Astrocyte of the spinal cord (primary cell): ENCODE results near the gene HSPG2.

Experiments
- DNase-seq: peaks from one replicate; pipeline ENCODE4 v3.0.0; 2011; ENCODE audit warnings: low read depth, low spot score
- H3K4me3 ChIP-seq: 2 replicates; pipeline ENCODE4 v1.5.1; 2011; ENCODE audit warnings: low read depth, mild to moderate bottlenecking, low read length, moderate library complexity
- CTCF ChIP-seq: IDR thresholded peaks from 2 replicates; pipeline ENCODE4 v1.5.1; 2012; ENCODE audit warnings: low read depth, mild to moderate bottlenecking, low read length, inconsistent platforms
- in situ Hi-C: cut with HindIII; loops from 2 replicates; pipeline ENCODE4 v1.10.0; 2017; ENCODE audit warnings: low sequenced_read_pairs

HSPG2 gene

DNA sequence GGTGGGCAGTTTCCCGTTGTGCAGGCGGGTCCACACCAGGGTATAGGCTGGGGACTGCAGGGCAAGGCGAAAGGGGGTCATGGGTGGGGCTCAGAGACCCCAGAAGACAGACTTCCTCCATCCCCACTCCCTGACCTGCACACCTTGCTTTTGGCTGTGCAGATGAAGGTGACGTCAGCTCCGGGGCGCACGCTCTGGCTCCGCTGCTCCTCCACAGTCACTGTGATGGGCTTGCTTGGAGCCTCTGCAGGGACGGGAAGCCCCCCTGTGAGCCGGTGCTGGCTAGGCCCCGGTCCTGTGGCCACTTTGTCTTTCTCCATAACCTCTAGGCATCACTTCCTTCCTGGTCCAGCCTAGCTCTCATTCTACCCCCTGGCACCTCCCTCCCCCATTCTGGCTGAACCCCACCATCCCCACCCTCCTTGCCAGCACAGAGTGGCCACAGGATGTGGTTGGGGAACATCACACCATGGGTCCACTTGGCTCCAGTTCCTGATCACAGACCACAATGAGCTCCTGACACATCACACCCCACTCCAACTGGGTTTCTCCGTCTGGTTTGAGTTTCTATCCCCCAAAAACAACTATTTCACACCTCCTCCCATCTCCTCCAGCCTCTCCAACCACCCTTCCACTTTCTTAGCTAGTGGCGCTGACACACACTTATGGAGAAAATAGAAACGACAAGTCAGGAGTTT lies 79.8 kb downstream of the HSPG2 start:
- no peak for TF ChIP-seq CTCF
- peak; percentile 53 for DNase-seq
- in situ Hi-C loops = no loop called here
- no peak overlapping the region for H3K4me3 ChIP-seq

GRCh38 chr1:21855257-21856096 lies 81.6 kb downstream of the HSPG2 start:
- in situ Hi-C loops = no loop called here

DNA sequence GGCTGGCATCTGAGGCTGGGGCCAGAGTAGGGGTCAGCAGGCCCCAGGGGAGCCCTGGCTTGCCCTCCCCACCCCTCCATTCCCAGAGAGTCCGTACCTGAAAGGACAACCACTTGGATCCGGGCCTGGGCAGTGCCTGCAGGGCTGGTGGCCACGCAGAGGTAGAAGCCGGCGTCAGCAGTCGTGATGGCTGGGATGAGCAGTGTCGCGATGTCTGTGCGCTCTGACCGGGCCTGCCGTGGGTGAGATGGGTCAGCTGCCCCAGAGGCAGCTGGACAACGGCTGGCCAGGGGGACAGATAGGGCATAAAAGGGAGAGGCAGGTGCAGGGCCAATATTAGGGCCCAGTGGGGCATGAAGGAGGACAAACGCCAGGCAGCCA lies 82.4 kb downstream of the HSPG2 start:
- no peak overlapping the region for H3K4me3 ChIP-seq
- TF ChIP-seq CTCF = no peak
- no peak for DNase-seq
- in situ Hi-C loops = no loop called here

More at GRCh38 chr1:21855257-21856096, 81.6 kb downstream of the HSPG2 start:
- no peak overlapping the region for H3K4me3 ChIP-seq
- no peak for DNase-seq
- TF ChIP-seq CTCF = no peak

GRCh38 chr1:21854090-21854750 lies 82.9 kb downstream of the HSPG2 start:
- in situ Hi-C loops = no loop called here
- DNase-seq = no peak
- no peak for TF ChIP-seq CTCF
- no peak overlapping the region for H3K4me3 ChIP-seq

- H3K4me3 ChIP-seq = no peak overlapping the region
- in situ Hi-C loops = no loop called here
- no peak for DNase-seq
- TF ChIP-seq CTCF = no peak
These were observed 84.0 kb downstream of the HSPG2 start for GRCh38 chr1:21853131-21853427.

DNA sequence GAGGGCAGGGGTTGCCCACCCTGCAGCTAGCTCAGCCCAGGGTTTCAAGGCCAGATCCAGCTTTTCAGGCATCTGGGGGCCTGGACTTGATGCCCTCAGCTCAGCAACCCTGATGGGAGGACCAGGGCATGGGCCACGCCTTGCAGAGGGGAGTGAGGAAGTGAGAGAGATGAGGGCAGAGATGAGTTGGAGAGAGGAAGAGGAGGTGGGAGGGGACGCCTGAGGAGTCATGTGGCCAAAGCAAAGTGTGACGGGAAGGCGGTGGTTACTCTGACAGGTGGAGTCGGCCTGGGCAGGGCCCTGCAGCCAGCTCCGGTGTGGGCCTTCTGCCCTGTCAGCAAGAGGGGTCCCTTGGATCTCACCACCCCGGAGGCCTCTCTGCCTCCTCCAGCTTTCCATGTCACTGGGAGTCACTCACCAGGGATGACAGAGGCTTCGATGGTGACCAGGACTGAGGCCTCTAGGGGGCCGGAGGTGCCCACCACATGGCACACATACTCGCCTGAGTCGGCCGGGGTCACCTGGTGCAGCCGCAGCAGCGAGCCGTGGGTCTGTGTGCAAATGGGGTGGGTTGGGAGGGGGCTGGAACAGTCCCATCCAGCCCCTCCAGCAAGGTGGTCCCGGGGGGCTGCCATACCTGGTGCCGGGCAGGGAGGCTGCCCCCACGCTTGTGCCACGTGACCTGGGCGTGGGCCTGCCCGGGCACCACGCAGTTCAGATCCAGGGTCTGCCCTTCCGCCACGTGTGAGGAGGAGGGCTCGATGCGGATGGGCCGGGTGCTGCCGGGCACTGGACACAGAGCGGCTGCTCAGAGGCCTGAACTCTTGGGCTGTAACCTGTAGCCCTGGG lies 84.6 kb downstream of the HSPG2 start:
- no peak overlapping the region for H3K4me3 ChIP-seq
- in situ Hi-C loops = no loop called here
- no peak for DNase-seq
- TF ChIP-seq CTCF = no peak
